ENCODE measurements around the gene RNF150.
A peak's percentile ranks its signal among the peaks of the same experiment; 100 is the strongest.

RNF150 gene

DNA sequence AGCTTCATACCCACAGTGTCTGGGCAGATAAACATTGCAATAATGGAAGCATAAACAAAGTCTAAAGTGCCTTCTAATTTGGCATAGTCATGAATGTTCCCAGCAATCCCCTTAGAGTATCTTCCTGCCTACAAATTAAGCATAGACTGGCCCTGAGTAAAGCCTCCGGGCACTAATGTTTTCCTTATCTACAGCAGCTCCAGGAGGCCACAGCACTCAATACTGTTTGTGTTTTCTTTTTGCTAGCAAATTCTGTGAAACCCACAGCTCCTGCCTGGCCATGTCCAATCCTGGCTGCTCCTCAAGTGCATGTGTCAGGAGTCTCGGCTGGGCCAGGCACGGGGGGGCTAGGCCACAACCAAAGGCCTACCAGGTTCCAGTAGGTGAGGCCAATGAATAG is 274.4 kb downstream of the RNF150 start:
- TF ChIP-seq CTCF (IDR thresholded peaks at IDR 0.05; ENCODE audit: low read depth, low read length): no peak
- DNase-seq (ENCODE audit: extremely low read depth, low read depth): peak; percentile 11

- no peak for DNase-seq (ENCODE audit: extremely low read depth, low read depth)
- no peak for TF ChIP-seq CTCF (IDR thresholded peaks at IDR 0.05; ENCODE audit: low read depth, low read length)
Observed at GRCh38 chr4:140857111-140857510, 276.2 kb downstream of the RNF150 start.

DNA sequence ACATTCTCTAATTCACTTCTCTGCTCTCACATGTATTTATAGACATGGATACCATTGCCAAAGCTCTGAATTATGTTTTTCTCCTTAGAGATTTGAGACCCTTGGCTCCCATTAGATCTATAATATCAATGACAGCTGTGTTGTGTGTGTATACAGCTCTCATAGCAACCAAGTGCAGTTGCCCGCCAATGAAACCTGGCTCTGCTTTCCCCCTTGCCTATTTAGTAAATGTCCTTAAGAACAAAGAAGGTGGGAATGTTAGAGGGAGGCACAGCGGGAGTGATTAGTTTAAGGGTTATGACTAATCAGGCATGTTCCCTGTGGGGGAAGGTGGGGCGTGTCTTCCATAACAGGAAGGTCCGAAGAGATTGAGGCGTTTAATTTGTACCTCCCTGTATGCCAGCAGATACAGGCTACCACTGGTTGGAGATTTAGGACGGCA is 276.6 kb downstream of the RNF150 start:
- peak; percentile 23 for DNase-seq (ENCODE audit: extremely low read depth, low read depth)
- TF ChIP-seq CTCF (IDR thresholded peaks at IDR 0.05; ENCODE audit: low read depth, low read length): no peak

- DNase-seq (ENCODE audit: extremely low read depth, low read depth): no peak
- TF ChIP-seq CTCF (IDR thresholded peaks at IDR 0.05; ENCODE audit: low read depth, low read length): no peak
Observed at GRCh38 chr4:140854168-140854567, 279.1 kb downstream of the RNF150 start.

- no peak for DNase-seq (ENCODE audit: extremely low read depth, low read depth)
- no peak for TF ChIP-seq CTCF (IDR thresholded peaks at IDR 0.05; ENCODE audit: low read depth, low read length)
Observed at GRCh38 chr4:140851804-140852203, 281.5 kb downstream of the RNF150 start.

DNA sequence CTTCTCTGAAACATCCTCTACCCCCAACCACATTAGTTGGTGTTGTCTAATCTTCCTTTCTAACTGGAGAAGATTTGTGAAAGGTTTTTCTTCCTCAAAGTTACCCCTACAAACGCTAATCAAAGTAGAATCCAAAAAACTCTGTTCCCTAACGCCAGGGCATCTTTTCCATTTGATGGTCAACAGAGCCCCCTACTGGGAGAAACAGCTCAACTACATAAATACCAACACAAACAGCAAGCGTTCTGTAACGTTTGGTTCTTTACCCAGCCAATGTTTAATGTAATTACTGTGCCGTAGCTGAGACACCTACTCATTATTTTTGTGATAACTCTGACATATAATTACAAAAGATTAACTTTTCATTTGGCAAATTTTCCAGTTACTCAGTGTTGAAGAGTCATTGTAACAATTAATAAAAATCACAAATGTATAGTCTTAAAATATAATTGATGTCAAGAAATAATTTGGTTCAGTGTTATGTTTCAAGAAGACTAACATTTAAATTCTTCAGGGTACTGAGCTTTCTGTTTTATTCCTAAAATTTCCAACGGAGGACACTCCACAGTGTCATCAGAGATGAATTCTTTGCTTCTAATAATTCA is 282.1 kb downstream of the RNF150 start:
- peak; percentile 72 for TF ChIP-seq CTCF (IDR thresholded peaks at IDR 0.05; ENCODE audit: low read depth, low read length)
- DNase-seq (ENCODE audit: extremely low read depth, low read depth): peak; percentile 27

DNA sequence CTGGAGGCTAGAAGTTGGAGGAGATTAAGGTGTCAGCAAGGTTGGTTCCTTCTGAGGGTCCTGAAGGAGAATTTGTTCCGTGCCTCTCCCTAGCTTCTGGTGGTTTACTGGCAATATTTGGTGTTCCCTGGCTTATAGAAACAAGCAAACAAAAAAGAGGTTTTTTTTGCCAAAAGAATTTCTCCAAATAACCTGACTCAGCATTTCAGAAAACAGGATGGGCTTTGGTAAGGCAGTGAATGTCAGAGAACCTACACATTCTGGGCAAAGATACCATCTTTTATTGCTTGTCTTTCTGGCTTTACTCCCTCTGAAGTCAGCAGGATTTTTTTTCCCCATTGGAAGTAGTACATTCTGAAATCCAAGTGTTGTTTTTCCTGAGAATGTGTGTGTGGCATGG is 283.7 kb downstream of the RNF150 start:
- TF ChIP-seq CTCF (IDR thresholded peaks at IDR 0.05; ENCODE audit: low read depth, low read length): no peak
- no peak for DNase-seq (ENCODE audit: extremely low read depth, low read depth)

All from AG09319 (cell line).